SU-DHL-6 (cell line): ENCODE results near the gene OCLN.
"Not testable (repeated sequence)": the region's sequence is repeated elsewhere in the genome, so short reads cannot be mapped to it uniquely, and the experiment has no call there.

ENCODE experiments used
- CTCF ChIP-seq: fragments of 200-600 bp; sonication (generic); IDR thresholded peaks from one replicate; pipeline ENCODE4 v1.5.1; 2017; ENCODE audit warnings: antibody characterized with exemption, mild to moderate bottlenecking, low read length, moderate library complexity; ENCODE audit not compliant: insufficient read depth, poor library complexity, severe bottlenecking
- EZH2phosphoT487 ChIP-seq: fragments of 200-600 bp; sonication (generic), shearing (Covaris generic); conservative IDR thresholded peaks from 2 replicates; pipeline ENCODE4 v1.6.1; 2018; ENCODE audit warnings: mild to moderate bottlenecking, antibody characterized with exemption, low read length, moderate library complexity, mixed read lengths

DNA sequence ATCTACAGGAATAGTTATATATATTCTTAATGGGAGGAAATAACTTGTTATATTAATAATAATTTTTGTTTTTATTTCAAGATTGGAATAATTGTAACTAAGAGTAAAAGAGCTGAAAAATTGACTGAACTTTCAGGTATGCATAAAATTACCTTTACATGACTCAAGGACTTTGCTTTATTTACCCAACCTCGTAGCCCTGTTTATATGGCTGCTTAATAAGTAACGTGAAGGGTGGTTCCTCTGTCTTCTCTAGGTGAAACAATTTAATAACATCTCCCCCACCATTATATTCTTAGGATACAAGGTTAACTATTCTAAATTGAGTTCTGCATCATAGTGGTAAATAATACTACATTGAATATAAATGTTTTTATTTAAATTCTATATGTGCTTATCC lies 75.5 kb downstream of the OCLN start:
- TF ChIP-seq EZH2phosphoT487, CTCF: not testable (repeated sequence)
